ENCODE results near the gene LRRC8C.

The LRRC8C gene

GRCh38 chr1:89753761-89754160, 120.8 kb downstream of the LRRC8C start:
- TF ChIP-seq, protein P1, sequence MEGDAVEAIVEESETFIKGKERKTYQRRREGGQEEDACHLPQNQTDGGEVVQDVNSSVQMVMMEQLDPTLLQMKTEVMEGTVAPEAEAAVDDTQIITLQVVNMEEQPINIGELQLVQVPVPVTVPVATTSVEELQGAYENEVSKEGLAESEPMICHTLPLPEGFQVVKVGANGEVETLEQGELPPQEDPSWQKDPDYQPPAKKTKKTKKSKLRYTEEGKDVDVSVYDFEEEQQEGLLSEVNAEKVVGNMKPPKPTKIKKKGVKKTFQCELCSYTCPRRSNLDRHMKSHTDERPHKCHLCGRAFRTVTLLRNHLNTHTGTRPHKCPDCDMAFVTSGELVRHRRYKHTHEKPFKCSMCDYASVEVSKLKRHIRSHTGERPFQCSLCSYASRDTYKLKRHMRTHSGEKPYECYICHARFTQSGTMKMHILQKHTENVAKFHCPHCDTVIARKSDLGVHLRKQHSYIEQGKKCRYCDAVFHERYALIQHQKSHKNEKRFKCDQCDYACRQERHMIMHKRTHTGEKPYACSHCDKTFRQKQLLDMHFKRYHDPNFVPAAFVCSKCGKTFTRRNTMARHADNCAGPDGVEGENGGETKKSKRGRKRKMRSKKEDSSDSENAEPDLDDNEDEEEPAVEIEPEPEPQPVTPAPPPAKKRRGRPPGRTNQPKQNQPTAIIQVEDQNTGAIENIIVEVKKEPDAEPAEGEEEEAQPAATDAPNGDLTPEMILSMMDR (IDR thresholded peaks at IDR 0.05; ENCODE audit: extremely low read depth, insufficient read depth, missing control alignments), result no peak
- in situ Hi-C loops (cut with MboI; ENCODE audit: low pct_unique_long_range_greater_than_20kb, low sequenced_read_pairs, unreplicated experiment), result loop anchor here (25.0 kb wide), 2 partner anchors 116 to 241 kb away; partner anchors contain the start of genes LRRC8B and LRRC8C
- DNase-seq (ENCODE audit: low spot score), result no peak

- in situ Hi-C loops (cut with MboI; ENCODE audit: low pct_unique_long_range_greater_than_20kb, low sequenced_read_pairs, unreplicated experiment), result loop anchor here (25.0 kb wide), 2 partner anchors 117 to 242 kb away; partner anchors contain the start of genes LRRC8B and LRRC8C
- TF ChIP-seq, protein P1 (IDR thresholded peaks at IDR 0.05; ENCODE audit: extremely low read depth, insufficient read depth, missing control alignments), result no peak
- DNase-seq (ENCODE audit: low spot score), result no peak
Measured at GRCh38 chr1:89754518-89754917, 121.6 kb downstream of the LRRC8C start.

- TF ChIP-seq, protein P1 (IDR thresholded peaks at IDR 0.05; ENCODE audit: extremely low read depth, insufficient read depth, missing control alignments), result no peak
- in situ Hi-C loops (cut with MboI; ENCODE audit: low pct_unique_long_range_greater_than_20kb, low sequenced_read_pairs, unreplicated experiment), result loop anchor here (25.0 kb wide), 2 partner anchors 118 to 243 kb away; partner anchors contain the start of genes LRRC8B and LRRC8C
- no peak for DNase-seq (ENCODE audit: low spot score)
Measured at GRCh38 chr1:89755591-89755990, 122.7 kb downstream of the LRRC8C start.

DNA sequence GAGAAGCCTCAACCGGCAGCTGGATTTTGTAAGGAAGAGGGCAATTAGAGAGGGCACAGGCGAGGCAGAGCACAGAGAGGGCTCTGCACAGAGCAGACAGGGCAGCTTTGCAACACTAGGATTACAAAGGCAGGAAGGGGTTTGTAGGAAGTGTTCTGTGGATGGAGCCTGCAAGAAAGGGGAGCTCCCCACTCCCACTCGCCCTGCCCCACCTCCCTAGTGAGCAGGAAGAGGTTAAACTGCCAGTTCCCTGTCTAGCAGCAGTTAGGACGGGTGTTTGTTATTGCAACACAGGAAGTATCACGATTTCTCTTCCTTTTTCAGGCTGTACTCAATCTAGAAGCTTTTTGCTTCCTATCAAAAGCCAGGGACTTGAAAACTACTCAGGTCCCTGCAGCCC, 124.6 kb downstream of the LRRC8C start:
- TF ChIP-seq, protein P1 (IDR thresholded peaks at IDR 0.05; ENCODE audit: extremely low read depth, insufficient read depth, missing control alignments), result no peak
- in situ Hi-C loops (cut with MboI; ENCODE audit: low pct_unique_long_range_greater_than_20kb, low sequenced_read_pairs, unreplicated experiment), result loop anchor here (25.0 kb wide), 2 partner anchors 120 to 245 kb away; partner anchors contain the start of genes LRRC8B and LRRC8C
- DNase-seq (ENCODE audit: low spot score), result no peak

DNA sequence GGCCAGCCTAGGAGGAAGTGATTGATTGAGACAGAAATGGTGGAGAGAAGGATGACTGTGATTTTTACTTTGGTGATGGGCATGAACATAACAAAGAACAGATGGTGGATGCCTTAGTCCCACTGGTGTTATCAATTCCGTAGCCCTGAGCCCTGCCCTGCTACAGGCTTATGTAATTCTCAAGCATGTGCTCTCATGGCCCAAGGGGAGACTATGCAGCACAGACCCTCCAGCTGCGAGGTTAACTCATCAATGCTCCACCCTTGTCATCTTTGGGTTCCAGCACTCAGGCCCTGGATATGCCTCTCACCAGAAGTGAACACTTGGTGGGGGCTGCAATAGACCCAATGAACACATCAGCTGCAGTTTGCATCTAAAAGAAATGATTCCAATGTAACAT, 125.2 kb downstream of the LRRC8C start:
- TF ChIP-seq, protein P1 (IDR thresholded peaks at IDR 0.05; ENCODE audit: extremely low read depth, insufficient read depth, missing control alignments), result no peak
- DNase-seq (ENCODE audit: low spot score), result no peak
- in situ Hi-C loops (cut with MboI; ENCODE audit: low pct_unique_long_range_greater_than_20kb, low sequenced_read_pairs, unreplicated experiment), result loop anchor here (25.0 kb wide), 2 partner anchors 121 to 246 kb away; partner anchors contain the start of genes LRRC8B and LRRC8C

DNA sequence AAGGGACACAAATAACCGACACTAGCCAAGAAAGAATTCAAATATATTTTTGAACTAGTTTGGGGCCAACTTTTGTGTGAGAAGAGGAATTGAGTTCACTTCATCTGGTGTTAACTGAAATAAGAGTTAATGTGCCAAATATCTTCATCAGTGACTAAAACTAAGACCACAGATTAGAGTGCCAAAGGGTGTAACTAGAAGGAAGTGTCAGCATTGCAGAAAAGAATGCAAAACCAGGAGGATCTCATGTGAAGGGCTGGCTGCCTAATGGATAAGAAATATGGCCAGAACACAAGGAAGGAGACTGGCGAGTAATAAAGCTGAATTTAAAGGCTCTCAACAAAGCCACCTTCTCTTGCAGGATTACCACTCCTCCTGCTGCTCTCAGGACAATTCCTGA, 126.1 kb downstream of the LRRC8C start:
- in situ Hi-C loops (cut with MboI; ENCODE audit: low pct_unique_long_range_greater_than_20kb, low sequenced_read_pairs, unreplicated experiment), result loop anchor here (25.0 kb wide), 2 partner anchors 122 to 247 kb away; partner anchors contain the start of genes LRRC8B and LRRC8C
- no peak for DNase-seq (ENCODE audit: low spot score)
- TF ChIP-seq, protein P1 (IDR thresholded peaks at IDR 0.05; ENCODE audit: extremely low read depth, insufficient read depth, missing control alignments), result no peak
